Measurements from ENCODE around the gene GGT7. TPM values are rescaled to one million over a fixed set of nuclear protein-coding genes. Genes with fewer than 3 reads are reported as not detected.

Gene GGT7
- total and polyA plus RNA-seq, 9 of the 15 experiments (the other 6 are each of a cell fraction or from before 2014, with no cell fraction given) = 0.04 to 18.3 (median 5.9) TPM

- TF ChIP-seq, protein P1, sequence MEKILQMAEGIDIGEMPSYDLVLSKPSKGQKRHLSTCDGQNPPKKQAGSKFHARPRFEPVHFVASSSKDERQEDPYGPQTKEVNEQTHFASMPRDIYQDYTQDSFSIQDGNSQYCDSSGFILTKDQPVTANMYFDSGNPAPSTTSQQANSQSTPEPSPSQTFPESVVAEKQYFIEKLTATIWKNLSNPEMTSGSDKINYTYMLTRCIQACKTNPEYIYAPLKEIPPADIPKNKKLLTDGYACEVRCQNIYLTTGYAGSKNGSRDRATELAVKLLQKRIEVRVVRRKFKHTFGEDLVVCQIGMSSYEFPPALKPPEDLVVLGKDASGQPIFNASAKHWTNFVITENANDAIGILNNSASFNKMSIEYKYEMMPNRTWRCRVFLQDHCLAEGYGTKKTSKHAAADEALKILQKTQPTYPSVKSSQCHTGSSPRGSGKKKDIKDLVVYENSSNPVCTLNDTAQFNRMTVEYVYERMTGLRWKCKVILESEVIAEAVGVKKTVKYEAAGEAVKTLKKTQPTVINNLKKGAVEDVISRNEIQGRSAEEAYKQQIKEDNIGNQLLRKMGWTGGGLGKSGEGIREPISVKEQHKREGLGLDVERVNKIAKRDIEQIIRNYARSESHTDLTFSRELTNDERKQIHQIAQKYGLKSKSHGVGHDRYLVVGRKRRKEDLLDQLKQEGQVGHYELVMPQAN (IDR thresholded peaks at IDR 0.05; ENCODE audit: borderline replicate concordance) = peak; percentile 68; the same call in 1 of the 2 replicates
- TF ChIP-seq, protein P2, sequence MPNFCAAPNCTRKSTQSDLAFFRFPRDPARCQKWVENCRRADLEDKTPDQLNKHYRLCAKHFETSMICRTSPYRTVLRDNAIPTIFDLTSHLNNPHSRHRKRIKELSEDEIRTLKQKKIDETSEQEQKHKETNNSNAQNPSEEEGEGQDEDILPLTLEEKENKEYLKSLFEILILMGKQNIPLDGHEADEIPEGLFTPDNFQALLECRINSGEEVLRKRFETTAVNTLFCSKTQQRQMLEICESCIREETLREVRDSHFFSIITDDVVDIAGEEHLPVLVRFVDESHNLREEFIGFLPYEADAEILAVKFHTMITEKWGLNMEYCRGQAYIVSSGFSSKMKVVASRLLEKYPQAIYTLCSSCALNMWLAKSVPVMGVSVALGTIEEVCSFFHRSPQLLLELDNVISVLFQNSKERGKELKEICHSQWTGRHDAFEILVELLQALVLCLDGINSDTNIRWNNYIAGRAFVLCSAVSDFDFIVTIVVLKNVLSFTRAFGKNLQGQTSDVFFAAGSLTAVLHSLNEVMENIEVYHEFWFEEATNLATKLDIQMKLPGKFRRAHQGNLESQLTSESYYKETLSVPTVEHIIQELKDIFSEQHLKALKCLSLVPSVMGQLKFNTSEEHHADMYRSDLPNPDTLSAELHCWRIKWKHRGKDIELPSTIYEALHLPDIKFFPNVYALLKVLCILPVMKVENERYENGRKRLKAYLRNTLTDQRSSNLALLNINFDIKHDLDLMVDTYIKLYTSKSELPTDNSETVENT (CRISPR knock-in tag; IDR thresholded peaks at IDR 0.05) = peak; percentile 73; the same call in 1 of the 2 replicates
- TF ChIP-seq BRCA1 (IDR thresholded peaks at IDR 0.05) = no peak
- no peak for TF ChIP-seq BRCA1 (CRISPR knock-in tag; IDR thresholded peaks at IDR 0.05)
- no peak for TF ChIP-seq RHOXF2B (CRISPR knock-in tag; conservative IDR thresholded peaks at IDR 0.05)
- TF ChIP-seq KDM1A (IDR thresholded peaks at IDR 0.05) = peak; percentile 71 to 80
- no peak for TF ChIP-seq ZNF644 (tag; IDR thresholded peaks at IDR 0.05; ENCODE audit: low read depth)
- TF ChIP-seq MTA3 (IDR thresholded peaks at IDR 0.05; ENCODE audit: borderline replicate concordance) = peak; percentile 21; the same call in 1 of the 2 replicates
- no peak for TF ChIP-seq RBM17 (IDR thresholded peaks at IDR 0.05; ENCODE audit: borderline replicate concordance, low read depth, low read length)
- TF ChIP-seq CCNT2 (IDR thresholded peaks at IDR 0.05; ENCODE audit: borderline replicate concordance, extremely low read depth, insufficient read length, low read depth, low read length) = peak; percentile 56
- TF ChIP-seq, protein P3, sequence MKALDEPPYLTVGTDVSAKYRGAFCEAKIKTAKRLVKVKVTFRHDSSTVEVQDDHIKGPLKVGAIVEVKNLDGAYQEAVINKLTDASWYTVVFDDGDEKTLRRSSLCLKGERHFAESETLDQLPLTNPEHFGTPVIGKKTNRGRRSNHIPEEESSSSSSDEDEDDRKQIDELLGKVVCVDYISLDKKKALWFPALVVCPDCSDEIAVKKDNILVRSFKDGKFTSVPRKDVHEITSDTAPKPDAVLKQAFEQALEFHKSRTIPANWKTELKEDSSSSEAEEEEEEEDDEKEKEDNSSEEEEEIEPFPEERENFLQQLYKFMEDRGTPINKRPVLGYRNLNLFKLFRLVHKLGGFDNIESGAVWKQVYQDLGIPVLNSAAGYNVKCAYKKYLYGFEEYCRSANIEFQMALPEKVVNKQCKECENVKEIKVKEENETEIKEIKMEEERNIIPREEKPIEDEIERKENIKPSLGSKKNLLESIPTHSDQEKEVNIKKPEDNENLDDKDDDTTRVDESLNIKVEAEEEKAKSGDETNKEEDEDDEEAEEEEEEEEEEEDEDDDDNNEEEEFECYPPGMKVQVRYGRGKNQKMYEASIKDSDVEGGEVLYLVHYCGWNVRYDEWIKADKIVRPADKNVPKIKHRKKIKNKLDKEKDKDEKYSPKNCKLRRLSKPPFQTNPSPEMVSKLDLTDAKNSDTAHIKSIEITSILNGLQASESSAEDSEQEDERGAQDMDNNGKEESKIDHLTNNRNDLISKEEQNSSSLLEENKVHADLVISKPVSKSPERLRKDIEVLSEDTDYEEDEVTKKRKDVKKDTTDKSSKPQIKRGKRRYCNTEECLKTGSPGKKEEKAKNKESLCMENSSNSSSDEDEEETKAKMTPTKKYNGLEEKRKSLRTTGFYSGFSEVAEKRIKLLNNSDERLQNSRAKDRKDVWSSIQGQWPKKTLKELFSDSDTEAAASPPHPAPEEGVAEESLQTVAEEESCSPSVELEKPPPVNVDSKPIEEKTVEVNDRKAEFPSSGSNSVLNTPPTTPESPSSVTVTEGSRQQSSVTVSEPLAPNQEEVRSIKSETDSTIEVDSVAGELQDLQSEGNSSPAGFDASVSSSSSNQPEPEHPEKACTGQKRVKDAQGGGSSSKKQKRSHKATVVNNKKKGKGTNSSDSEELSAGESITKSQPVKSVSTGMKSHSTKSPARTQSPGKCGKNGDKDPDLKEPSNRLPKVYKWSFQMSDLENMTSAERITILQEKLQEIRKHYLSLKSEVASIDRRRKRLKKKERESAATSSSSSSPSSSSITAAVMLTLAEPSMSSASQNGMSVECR (CRISPR knock-in tag; IDR thresholded peaks at IDR 0.05) = peak; percentile 28; the same call in 1 of the 2 replicates
- TF ChIP-seq, protein P4, sequence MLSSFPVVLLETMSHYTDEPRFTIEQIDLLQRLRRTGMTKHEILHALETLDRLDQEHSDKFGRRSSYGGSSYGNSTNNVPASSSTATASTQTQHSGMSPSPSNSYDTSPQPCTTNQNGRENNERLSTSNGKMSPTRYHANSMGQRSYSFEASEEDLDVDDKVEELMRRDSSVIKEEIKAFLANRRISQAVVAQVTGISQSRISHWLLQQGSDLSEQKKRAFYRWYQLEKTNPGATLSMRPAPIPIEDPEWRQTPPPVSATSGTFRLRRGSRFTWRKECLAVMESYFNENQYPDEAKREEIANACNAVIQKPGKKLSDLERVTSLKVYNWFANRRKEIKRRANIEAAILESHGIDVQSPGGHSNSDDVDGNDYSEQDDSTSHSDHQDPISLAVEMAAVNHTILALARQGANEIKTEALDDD (IDR thresholded peaks at IDR 0.05) = peak; percentile 39; the same call in 1 of the 2 replicates
- peak in 1 of 2 experiments; percentile 16; a peak in 1 of 4 replicates for TF ChIP-seq TRIM24 (IDR thresholded peaks at IDR 0.05)
- no peak for TF ChIP-seq ZBTB34 (CRISPR knock-in tag; IDR thresholded peaks at IDR 0.05)
- TF ChIP-seq NCOR1 (IDR thresholded peaks at IDR 0.05) = 0 out of 2 replicates have a peak, but pooled peaks have one; percentile 4
Measured at GRCh38 chr20:34875642-34876405, 3.2 kb upstream of the GGT7 start (continued).
